ENCODE data around the gene PCK1.

DNA sequence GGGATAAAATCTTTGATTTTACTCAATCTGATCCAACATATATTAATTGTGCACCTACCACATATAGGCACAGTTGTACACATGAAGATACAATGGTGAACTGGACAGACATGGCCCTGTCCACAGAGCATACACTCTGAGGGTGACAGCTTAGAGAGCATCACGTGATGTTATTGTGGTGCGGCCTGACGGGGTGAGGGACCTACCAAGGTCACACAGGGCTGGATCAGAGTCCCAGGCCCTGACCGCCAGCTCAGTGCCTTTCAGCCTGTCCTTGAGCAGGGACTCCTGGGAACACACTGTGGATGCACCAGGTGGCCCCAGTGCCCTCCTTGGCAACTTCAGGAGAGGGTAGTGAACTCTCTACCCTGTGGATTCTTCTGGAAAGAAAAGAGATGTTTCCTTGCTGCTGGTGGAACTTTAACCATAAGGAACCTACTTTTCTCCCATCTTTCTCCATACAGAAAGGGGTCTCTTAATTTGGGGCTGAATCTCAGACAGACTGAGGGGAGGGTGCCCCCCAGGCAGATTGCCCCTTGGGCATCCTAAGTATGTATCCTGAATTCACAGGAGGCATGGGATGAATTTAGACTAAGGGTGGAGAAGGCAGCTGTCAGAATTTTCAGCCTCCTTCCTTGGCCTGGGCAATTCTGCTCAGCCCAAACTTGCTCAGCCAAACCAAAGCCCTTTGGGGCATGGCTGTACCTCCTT is 26.5 kb downstream of the PCK1 start:
- no peak for TF ChIP-seq CTCF (IDR thresholded peaks at IDR 0.05)
- no peak for TF ChIP-seq EP300 (IDR thresholded peaks at IDR 0.05; ENCODE audit: low read depth)
- TF ChIP-seq POLR2A (IDR thresholded peaks at IDR 0.05), result no peak
- no peak for TF ChIP-seq POLR2AphosphoS5 (IDR thresholded peaks at IDR 0.05)
